ENCODE results near the gene CARS2. TPM values are rescaled to one million over a fixed set of nuclear protein-coding genes. Genes with fewer than 3 reads are reported as not detected.

CARS2 gene
- total RNA-seq, 1 experiment from 2014 or later, result 52.9 TPM

GRCh38 chr13:110662091-110662490 is 43.8 kb downstream of the CARS2 start:
- 0 out of 2 replicates have a peak, but pooled peaks cover 3% of the 10 kb centered on the region for H3K79me2 ChIP-seq (ENCODE audit: insufficient read depth, low read length)
- no peaks in the 10 kb centered on the region for H3K9me2 ChIP-seq (ENCODE audit: insufficient read depth)
- peaks cover 15 to 72% of the 10 kb centered on the region in 2 experiments for H3K36me3 ChIP-seq (ENCODE audit: control insufficient read depth in 1 of 2, insufficient read depth in 2 of 2, low read length in 2 of 2)
- DNase-seq (ENCODE audit: low read depth, low spot score), result no peak
- BruUV-seq (replicated peaks), result no TSS peak
- RAD21 ChIA-PET (ENCODE audit: low non-redundant PET in 1 of 2, low total read pairs in 2 of 2, uncharacterized antibody in 2 of 2, unreplicated experiment in 2 of 2), result no interaction called here
- H3K9ac ChIP-seq (ENCODE audit: low read length), result no peak overlapping the region
- CTCF ChIA-PET, result no interaction called here
- no peak overlapping the region for H3K4me2 ChIP-seq (ENCODE audit: low read length)
- H4K20me1 ChIP-seq (ENCODE audit: insufficient read depth), result no peaks in the 10 kb centered on the region
- H3K4me1 ChIP-seq (ENCODE audit: control insufficient read depth in 1 of 2, insufficient read depth in 2 of 2, low read length in 2 of 2), result no peaks in the 10 kb centered on the region
- TF ChIP-seq YY1 (IDR thresholded peaks at IDR 0.05; ENCODE audit: extremely low read depth, insufficient replicate concordance, low read depth, low read length) (no peak), ATF3 (IDR thresholded peaks at IDR 0.05) (no peak), ELF1 (IDR thresholded peaks at IDR 0.05; ENCODE audit: borderline replicate concordance, low read depth) (no peak), ZBTB33 (IDR thresholded peaks at IDR 0.05; ENCODE audit: extremely low read depth, insufficient replicate concordance, low read length) (no peak)
- no peak overlapping the region for H3K27ac ChIP-seq (ENCODE audit: low read depth, low read length)
- intact Hi-C loops (cut with micrococcal nuclease), result no loop called here
- H3K27me3 ChIP-seq (ENCODE audit: insufficient read depth, low read length), result no peaks in the 10 kb centered on the region
- H3K9me3 ChIP-seq (ENCODE audit: control insufficient read depth in 1 of 2, insufficient read depth in 1 of 2, low read depth in 1 of 2, low read length in 2 of 2), result peaks cover 5 to 10% of the 10 kb centered on the region in 2 experiments; a peak in 3 of 4 replicates
- H2AFZ ChIP-seq (ENCODE audit: low read depth, low read length, poor library complexity, severe bottlenecking), result no peak overlapping the region
- H3K4me3 ChIP-seq (replicated peaks in 1 of 2; ENCODE audit: low read depth in 1 of 2, low read length in 2 of 2), result no peak overlapping the region
- no peak for ATAC-seq
- POLR2A ChIA-PET, result no interaction called here

GRCh38 chr13:110661256-110661655 is 44.7 kb downstream of the CARS2 start:
- H3K9me2 ChIP-seq (ENCODE audit: insufficient read depth), result no peaks in the 10 kb centered on the region
- POLR2A ChIA-PET, result no interaction called here
- no peak overlapping the region for H3K4me2 ChIP-seq (ENCODE audit: low read length)
- DNase-seq (ENCODE audit: low read depth, low spot score) (no peak), ATAC-seq (no peak)
- no peaks in the 10 kb centered on the region for H3K27me3 ChIP-seq (ENCODE audit: insufficient read depth, low read length)
- H3K9ac ChIP-seq (ENCODE audit: low read length), result no peak overlapping the region
- no peak overlapping the region for H3K27ac ChIP-seq (ENCODE audit: low read depth, low read length)
- 0 out of 2 replicates have a peak, but pooled peaks cover 3% of the 10 kb centered on the region for H3K79me2 ChIP-seq (ENCODE audit: insufficient read depth, low read length)
- TF ChIP-seq ATF3 (IDR thresholded peaks at IDR 0.05) (no peak), EZH2phosphoT487 (IDR thresholded peaks at IDR 0.05; ENCODE audit: borderline replicate concordance) (no peak), POLR2A (IDR thresholded peaks at IDR 0.05; ENCODE audit: borderline replicate concordance, extremely low read depth, insufficient read depth, insufficient read length) (no peak), SRF (IDR thresholded peaks at IDR 0.05; ENCODE audit: low read depth) (no peak), MAX (IDR thresholded peaks at IDR 0.05) (no peak), JUND (IDR thresholded peaks at IDR 0.05) (no peak), FOSL1 (IDR thresholded peaks at IDR 0.05; ENCODE audit: low read depth) (no peak), SP1 (IDR thresholded peaks at IDR 0.05; ENCODE audit: low read depth) (no peak), ZNF274 (IDR thresholded peaks at IDR 0.05; ENCODE audit: low read depth, low read length) (no peak)
- no peak overlapping the region for H3K4me3 ChIP-seq (replicated peaks in 1 of 2; ENCODE audit: low read depth in 1 of 2, low read length in 2 of 2)
- no TSS peak for BruUV-seq (replicated peaks)
- intact Hi-C loops (cut with micrococcal nuclease), result no loop called here
- H3K36me3 ChIP-seq (ENCODE audit: control insufficient read depth in 1 of 2, insufficient read depth in 2 of 2, low read length in 2 of 2), result peaks cover 11 to 64% of the 10 kb centered on the region in 2 experiments
- RAD21 ChIA-PET (ENCODE audit: low non-redundant PET in 1 of 2, low total read pairs in 2 of 2, uncharacterized antibody in 2 of 2, unreplicated experiment in 2 of 2), result no interaction called here
- CTCF ChIA-PET, result no interaction called here
- H3K9me3 ChIP-seq (ENCODE audit: control insufficient read depth in 1 of 2, insufficient read depth in 1 of 2, low read depth in 1 of 2, low read length in 2 of 2), result peaks cover 5 to 10% of the 10 kb centered on the region in 2 experiments; a peak in 3 of 4 replicates
- no peak overlapping the region for H2AFZ ChIP-seq (ENCODE audit: low read depth, low read length, poor library complexity, severe bottlenecking)
- no peaks in the 10 kb centered on the region for H4K20me1 ChIP-seq (ENCODE audit: insufficient read depth)
- H3K4me1 ChIP-seq (ENCODE audit: control insufficient read depth in 1 of 2, insufficient read depth in 2 of 2, low read length in 2 of 2), result no peaks in the 10 kb centered on the region

Data from HCT116 (cell line).